Heart left ventricle (tissue), 13 donors: ENCODE measurements around the gene SLC6A17.

ENCODE experiments used
- CTCF ChIP-seq, 12 donors: fragments of 200-600 bp; sonication (generic) in 4 of 12; IDR thresholded peaks; one replicate each; pipeline versions ENCODE4 v1.5.0 to v1.8.0; 2018 to 2022; ENCODE audit warnings: antibody characterized with exemption in 12 of 12, mild to moderate bottlenecking in 5 of 12
- POLR2A ChIP-seq, 2 donors: fragments of 450-650 bp; IDR thresholded peaks; one replicate each; pipeline ENCODE4 v1.6.1; 2017; ENCODE audit warnings: antibody characterized with exemption in 2 of 2, mild to moderate bottlenecking in 2 of 2, moderate library complexity in 2 of 2
- donor health status: ischemic (EF 13 %, LVEDD 7.1; RV severe dilation, severe dysfunction).
- donor health status: DM: no; HTN: yes; CAD: no.
- donor health status: DM: no; HTN: no; CAD: no.
- donor health status: ischemic (EF 25% LVEDD 6.9; RV normal size, moderate dysfunction).
- donor health status: ischemic (EF 25% LVEDD 5.7; RV mildly dilated, moderate dysfunction).
- donor health status: ischemic (EF 35%, LVEDD 5.7; RV mildly dilated, moderate dysfunction).
- donor health status: nonischemic (EF 11% LVEDD 7.7; RV severe dilation, severe dysfunction).
- donor health status: DM: yes; HTN: yes; CAD: no.
- donor health status: PGD.
- donor health status: ischemic (EF 29% LVEDD 5.4; RV normal size, mild dysfunction).
- donor health status: nonischemic (EF 23%, LVEDD 6.1; RV moderate dilation, normal function).

- TF ChIP-seq CTCF (IDR thresholded peaks at IDR 0.05) (no peak), POLR2A (IDR thresholded peaks at IDR 0.05) (no peak)
Observed at GRCh38 chr1:110225212-110225611, 74.9 kb downstream of the SLC6A17 start.
